Hematopoietic multipotent progenitor cell treated with erythropoietin and hydrocortisone succinate and interleukin-3 and kit ligand, for 4 days (in vitro differentiated cells): ENCODE results near the gene AGAP1.
"Not testable (repeated sequence)": the region's sequence is repeated elsewhere in the genome, so short reads cannot be mapped to it uniquely, and the experiment has no call there.

ENCODE experiments used
- DNase-seq: peaks from one replicate; pipeline ENCODE4 v3.0.0-alpha.2; 2015

The AGAP1 gene

DNA sequence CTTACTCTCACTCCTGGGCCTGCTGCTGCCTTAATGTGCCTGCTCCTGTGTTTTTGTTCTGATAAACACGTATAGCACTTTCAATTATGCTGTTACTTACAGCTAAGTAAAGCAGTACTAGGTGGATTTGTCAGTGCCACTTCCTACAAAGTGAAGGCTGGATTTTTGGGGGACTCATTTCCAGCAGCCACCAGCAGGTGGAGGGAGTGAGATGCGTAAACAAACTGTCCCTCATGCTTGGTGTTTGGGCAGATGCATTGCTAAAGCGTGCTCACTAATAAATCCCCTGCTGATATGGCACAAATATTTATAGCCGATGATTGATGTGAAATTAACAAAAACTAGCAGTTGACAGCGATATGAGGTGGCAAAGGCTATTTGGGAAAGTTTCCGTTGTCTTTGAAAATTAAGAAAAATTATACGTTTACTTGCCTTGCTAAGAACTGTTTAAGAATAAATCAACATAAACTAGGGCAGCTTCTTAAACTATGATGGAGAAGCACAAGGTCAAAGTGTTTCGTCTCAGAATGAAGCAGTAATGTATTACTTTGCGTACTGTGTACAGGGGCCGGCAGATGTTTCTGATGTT, 101.7 kb downstream of the AGAP1 start:
- peak; percentile 79 for DNase-seq

DNA sequence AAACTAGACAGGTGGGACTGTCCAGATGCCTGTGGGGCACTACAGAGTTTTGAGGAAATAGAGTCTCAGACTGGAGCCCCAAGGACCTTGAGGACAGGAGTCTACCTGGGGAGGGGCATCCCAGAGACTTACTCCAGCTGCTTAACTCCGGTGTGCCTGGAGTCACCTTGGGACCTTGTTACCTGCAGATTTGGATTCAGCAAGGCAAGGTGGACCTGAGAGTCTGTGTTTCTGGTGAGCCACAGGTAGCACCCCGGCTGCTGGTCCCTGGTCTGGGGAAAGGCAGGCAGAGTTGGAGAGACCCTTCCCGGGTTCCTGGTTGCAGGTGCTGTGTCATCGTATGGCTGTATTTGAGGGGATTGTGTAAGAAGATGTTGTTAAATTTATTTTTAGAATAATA, 102.4 kb downstream of the AGAP1 start:
- DNase-seq: no peak

DNA sequence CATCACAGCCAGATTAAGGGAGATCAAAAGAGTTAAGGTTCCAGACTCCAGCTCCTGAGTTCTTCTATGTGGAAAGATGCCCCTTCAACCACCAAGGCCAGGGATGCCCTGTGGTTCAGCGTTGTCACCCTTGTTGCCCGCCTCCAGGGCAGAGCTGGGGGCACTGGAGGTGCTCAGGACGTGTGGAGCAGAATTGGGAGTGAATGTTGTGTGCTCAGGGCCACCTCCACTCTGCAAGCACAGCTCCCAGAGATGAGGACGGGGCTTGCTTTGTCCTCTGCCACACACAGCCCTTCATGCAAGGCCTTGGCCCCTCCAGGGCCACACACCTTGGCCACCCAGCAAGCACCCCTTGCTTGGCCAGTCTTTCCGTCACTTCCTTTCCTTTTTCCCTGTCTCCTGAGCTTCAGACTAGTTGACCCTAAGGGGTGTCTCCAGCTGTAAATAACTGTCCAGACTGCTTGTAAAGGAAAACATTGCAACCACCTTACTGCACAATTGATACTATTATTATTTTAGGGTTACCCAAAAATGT, 103.3 kb downstream of the AGAP1 start:
- DNase-seq: no peak

DNA sequence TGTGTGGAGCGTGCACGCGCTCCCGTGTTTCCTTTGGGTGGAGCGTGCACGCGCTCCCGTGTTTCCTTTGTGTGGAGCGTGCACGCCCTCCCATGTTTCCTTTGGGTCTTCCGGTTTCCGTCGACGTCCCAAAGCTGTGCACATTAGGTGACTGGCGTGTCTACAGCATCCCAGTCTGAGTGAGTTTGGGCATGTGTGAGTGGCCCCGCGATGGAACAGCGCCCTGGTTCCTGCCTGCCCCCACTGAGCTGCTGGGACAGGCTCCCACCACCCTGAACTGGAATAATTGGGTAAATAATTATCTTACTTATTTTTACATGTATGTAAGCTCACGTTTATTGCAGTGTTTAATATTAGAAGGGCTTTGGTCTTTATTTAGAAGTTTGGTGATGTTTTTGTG, 104.2 kb downstream of the AGAP1 start:
- DNase-seq: no peak

DNA sequence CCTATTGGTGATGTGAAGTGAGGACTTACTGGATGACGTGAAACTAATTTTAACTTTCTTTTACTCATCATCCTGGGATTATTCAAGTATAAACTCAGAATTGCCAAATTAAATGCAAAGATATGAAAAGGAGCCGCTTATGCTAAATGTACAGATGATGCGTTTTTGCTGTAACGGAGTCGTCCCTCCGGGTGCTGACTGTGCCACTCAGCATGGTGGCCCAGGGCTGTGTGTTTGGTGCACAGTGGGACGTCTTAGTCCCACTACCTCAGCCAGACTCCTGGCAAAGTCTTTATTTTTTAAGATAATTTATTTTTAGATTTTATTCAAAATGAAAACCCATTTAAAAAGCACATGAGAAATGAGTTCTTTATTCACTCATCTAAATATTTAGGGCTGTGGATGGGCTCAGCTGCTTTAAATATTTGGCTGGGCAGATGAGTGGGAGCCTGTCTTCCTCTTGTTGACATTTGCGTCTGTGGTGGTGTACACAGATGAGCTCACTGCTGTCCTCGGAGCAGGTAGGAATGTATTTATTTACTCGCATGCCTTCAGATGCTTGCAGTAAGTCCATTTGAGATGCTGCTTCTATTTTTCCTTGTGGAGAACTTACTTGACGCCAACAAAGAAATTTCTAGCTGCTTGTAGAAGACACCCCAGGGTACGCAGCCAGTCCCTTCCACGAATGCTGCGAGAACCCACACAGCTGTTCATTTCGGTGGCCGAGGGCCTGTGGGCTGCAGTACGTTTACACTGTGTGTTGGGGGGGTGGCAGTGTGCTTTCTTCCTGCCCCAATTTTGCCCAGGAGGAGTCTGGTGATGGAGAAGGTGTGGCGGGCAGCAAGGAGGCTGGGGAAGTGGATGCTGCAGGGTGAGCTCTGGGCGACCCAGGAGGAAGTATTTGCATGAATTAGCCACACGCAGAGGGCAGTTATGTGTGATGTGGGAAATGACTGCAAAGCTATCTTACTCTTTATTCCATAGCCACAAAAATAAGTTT, 105.0 kb downstream of the AGAP1 start:
- DNase-seq: no peak

DNA sequence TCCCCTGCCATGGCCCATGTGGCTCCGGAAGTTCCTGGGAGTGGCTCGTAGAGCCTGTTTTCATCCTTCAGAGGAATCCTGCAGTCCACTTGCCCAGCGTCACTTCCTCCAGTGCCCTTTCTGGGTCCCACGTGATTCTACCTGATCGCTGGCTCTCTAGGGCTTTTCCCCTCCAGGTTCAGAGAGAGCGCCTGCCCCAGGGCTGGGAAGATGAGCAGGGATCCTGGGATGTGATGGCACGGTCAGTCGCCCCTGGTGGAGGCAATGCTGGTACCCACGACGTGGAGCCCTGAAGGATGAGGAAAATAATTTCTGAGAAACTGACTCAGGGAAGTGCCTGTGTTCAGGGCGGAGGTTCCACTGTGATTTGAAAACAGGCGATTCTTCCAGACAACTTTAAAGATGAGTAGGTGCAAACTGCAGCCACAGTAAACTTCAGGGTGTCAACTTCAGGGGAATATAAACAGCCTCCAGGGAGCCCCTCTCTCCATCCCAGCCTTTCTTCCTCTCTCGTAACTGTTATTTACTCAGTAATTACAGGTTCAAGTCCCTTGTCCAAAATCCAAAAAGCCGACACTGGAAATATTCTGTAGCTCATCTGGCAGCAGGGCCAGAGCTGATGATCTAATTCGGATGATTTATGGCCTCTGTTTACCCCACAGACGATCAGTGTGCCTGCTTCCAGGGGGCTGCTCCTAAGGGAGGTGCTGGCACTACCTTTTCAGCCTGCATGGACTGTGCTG, 105.9 kb downstream of the AGAP1 start:
- DNase-seq: no peak

DNA sequence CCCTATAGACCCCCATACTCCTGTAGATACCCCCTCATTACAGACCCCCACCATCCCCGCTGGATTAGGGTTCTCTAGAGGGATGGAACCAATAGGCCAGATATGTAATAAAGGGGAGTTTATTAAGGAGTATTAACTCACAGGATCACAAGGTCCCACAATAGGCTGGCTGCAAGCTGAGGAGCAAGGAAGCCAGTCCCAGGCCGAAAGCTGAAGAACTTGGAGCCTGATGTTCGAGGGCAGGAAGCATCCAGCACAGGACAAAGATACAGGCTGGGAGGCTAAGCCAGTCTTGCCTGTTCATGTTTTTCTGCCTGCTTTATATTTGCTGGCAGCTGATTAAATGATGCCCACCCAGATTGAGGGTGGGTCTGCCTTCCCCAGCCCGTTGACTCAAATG, 106.6 kb downstream of the AGAP1 start:
- no peak for DNase-seq

DNA sequence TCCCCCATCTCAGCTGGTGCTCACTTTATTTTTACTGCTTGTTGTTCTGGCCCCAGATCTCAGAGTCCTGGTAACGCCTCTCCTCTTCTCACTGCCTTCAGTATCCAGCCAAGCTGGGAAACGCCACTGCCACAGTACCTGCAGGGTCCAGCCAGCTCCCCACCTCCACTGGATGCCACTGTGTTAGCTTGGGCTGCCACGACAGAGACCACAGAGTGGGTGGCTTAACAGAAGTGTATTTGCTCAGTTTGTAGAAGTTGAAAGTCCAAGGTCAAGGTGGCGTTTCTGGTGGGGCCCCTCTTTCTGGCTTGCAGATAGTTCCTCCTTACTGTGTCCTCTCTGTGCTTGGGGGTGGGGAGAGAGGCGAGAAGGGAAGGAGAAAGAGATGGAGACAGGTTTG, 107.1 kb downstream of the AGAP1 start:
- no peak for DNase-seq

DNA sequence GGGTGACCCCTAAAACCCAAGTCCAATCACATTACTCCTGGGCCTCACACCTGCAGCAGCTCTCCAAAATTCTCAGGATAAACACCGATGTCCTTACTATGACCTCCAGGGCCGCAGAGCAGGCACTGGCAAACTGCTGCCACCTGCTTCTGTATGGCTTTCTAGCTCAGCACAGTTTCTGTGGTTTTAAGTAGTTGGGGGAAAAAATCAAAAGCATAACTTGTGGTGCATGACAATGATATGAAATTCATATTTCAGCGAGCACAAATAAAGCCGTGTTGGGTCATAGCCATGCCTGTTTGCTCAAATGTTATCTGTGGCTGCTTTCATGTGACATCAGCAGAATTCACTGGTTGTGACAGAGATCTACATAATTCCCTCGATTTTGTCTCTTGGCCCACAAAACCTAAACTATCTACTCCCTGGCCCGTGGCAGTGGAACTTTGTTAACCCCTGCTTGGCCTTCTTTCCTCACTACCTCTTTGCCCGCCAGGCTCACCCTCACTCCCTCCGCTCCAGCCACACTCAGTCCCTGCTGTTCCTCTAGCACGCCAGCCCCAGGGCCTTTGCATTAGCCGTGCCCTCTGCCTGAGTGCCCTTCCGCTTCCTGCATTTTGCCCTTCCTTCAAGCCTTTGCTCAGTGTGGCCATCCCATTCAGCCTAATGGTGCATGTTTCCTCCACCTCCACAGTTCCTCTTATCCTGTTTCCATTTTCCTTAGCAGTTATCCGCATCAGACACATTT, 108.3 kb downstream of the AGAP1 start:
- no peak for DNase-seq

DNA sequence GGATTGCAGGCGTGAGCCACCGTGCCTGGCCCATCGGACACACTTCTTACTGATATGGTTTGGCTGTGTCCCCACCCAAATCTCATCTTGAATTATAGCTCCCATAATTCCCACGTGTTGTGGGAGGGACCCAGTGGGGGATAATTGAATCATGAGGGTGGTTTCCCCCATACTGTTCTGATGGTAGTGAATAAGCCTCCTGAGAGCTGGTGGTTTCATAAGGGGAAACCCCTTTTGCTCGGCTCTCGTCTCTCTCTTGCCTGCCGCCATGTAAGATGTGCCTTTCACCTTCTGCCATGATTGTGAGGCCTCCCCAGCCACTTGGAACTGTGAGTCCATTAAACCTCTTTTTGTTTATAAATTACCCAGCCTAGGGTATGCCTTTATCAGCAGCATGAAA, 109.1 kb downstream of the AGAP1 start:
- not testable (repeated sequence) for DNase-seq

DNA sequence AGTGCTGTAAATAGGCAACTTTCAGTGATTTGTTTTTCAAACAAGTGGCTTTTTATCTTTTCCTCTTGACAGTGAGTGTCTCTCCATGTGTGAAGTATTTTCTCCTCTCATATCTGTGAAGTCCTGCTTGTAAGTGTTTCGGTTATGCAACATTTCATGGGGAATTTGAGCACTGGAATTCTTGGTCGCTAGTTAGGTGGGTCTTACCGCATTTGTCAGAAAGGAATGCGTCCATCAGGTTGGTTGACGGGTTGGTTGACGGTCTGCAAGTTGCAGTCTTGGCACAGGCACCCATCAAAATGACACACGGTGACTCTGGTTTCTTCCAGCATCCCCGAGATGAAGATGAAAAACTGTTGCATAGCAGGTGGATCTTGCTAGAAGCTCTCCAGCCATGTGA, 109.8 kb downstream of the AGAP1 start:
- DNase-seq: no peak

DNA sequence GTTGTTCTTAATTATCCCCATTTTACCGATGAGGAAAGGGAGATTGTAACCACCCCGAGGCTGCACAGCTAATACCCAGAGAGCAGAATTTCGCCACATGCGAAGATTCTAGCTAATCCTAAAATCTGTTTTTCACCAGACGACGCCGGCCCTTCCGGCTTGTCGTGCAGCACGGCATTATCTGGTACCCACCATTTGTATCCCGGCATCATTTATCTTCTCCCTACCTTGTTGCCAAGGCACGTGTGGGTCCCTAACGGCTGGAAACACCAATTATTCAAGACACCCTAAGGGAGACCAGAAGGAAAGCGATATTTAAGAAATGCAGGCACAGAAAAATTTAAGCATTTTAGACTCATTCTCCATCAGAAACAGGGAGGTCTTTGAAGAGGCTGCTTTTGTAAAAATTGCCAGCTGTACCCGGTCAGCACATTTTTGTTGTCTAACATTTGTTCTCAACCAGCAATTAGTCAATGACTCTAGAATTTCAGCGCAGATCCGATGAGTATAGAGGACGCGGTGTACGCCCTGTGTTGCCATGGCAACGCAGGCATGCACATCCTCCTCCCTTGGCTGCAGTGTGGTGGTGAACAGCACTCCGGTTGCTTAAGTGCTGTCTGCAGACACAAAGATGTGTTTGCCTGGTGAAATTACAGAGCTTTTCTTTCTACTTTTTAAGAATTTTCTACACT, 111.6 kb downstream of the AGAP1 start:
- peak; percentile 31 for DNase-seq

DNA sequence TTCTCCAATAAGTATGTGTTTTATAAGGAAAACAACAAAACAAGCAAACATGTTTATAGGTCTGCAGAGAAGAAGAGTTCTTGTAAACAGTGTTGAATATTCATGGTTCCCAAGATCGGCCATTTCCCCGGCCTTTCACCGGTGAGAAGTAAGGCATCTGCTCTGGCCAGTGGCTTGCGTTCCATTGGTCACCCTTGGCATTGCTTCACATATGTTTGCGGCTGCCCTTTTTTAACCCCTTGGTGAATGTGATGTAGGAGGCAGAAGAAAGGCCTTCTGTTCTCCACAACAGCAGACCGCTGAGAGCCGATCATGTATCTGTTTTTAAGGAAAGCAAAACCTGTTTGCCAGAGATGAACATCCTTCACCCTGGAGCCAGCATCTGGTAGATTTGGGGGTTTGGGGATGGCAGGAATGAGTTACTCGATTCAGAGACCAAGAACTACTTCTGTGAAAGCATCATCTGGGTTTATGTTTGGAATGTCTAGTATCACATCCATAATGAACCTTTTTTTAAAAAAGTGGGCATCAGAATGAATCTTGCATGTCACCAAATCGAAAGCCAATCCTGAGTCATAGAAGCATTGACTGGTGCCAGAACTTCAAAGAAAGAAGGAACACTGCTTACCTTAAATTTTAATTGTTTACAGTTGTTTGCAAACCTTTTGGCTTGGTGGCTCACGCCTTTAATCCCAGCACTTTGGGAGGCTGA, 112.3 kb downstream of the AGAP1 start:
- DNase-seq: no peak

DNA sequence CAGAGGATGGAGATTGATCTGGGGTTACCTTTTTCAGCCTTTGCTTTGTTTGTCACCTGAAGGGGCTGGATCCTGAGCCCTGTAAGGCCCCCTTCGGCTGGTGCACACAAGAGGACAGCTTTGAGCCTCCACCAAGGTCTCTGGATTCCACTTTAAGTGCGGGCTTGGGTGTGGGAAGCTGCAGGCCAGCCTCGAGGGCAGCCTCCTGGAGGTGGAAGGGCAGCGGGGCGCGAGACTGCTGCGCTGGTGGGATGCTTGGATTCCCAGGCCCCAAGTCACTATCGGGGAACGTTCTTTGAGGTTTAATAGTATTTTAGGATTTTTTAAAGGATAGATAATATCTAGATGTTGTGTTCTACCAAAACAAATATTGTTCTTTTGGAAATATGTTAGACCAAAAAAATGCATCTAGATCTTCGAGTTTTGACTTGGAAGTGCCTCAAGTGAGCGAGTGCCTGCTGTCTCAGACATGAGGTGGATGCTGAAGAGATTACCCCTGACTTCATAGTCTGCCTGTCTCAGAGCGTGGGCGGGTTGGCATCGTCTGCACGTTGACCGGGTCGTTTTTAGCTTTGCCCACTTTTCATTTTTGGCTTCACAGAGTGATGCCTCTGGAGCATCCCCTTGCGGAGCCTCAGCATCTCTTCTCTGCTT, 113.8 kb downstream of the AGAP1 start:
- DNase-seq: no peak

DNA sequence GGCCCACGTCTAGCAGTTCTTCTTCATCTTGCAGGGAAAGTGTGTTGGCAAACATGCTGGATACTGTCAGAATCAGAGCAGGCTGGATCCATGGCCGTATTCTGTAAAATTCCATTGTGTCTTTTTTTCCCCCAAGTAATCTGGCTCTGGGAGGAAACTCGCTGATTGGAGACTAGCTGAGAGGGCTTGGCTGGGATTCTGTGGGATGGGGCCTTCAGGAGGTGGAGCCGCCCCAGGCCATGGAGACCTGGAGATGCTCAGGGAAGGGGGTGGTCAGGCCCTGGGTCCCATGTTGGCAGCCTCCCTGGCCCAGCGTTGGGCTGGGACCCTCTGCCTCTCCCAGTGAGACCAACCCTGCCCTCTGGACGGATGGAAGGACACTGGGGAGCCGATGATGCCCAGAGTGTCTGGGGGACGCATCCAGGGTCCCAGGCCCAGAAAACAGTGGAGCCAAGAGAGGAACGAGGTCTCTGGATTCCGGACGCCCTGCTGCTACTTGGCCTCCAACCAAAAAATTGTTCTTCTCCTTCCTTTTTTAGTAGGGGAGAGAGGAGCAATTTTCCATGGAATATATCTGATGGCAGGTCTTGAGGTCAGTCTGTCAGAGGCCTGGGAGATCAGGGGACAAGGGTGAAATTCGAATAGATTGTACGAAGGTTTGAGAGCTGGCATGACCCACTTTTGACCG, 114.5 kb downstream of the AGAP1 start:
- no peak for DNase-seq

DNA sequence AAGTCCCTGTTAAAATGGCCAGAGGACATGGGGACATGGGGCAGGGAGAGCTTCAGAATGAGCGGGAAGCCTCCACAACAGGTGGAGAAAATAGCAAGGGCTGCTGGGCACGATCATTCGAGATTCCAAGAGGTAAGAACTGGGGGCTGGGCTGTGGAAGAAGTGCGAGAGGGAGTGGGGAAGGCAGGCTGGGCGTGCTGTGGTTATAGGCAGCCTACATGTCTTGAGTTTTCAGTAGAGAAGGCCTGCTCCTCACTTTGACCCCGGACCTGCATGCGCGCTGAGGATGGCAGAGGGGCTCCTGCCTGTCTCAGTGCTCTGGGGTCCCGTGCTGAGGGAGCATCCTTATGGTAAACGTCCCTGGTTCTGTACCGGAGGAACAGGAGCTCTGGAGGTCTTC, 115.5 kb downstream of the AGAP1 start:
- no peak for DNase-seq

DNA sequence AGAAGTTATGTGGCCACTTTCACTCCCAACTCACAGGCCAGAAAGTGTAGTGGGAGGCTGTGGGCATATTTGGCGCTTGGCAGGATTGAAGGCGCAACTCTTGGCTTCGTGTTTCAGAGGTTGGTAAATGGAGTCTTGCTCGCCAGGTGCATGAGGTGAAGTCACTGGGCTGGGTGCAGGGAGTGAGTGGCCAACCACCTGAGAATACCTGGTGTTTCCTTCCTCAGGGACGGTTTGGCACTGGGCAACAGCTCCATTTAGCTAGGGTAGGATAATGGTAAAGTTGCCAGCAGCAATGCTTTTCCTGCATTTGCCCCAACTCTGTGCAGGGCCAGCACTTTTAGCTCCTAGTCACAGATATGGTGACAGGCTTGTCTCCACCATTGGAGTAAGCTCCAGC, 115.9 kb downstream of the AGAP1 start:
- DNase-seq: no peak

DNA sequence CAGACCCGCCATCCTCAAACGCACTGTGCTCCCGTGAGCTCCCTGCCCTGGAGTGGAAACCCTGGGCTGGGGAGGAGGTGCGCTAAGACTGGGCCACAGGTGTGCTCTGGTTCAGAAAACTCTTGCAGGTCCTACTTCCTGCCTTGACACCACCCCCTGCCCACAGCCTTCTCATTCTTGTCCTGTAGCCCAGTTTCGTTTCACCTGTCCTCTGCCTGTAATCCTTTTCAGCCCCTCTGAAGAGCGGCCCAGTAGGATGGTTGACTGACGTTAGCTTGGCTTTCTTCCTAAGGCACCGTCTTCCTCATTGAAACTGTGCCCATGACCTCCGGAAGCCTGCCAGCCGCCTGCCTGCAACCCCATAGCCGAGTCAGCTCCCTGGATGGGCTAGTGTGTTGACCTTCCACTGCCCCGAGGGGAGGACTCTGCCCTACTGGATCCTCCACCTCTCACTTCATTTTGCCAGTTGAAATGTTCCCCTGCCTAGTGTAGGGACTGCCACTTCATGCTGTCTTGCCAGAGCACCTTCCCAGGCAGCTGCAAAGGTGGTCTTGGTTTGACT, 116.9 kb downstream of the AGAP1 start:
- no peak for DNase-seq

DNA sequence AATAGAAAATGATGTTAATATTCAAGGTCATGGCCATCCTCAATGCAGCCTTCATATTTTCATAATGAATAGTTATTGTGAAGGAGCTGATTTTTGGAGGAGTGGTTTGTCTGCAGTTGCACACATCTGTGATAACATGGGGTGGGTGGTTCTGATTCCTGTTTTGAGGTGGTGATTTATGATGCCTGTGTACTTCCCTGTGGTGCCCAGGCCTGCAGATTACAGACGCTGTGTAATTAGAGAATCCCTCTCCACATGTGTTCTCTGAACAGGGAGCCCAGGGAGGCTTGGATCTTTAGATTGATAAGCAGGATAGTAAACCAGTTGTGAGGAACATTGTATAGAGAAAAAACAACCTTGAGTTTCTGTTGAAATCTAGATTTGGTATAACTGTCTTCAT, 117.5 kb downstream of the AGAP1 start:
- no peak for DNase-seq

DNA sequence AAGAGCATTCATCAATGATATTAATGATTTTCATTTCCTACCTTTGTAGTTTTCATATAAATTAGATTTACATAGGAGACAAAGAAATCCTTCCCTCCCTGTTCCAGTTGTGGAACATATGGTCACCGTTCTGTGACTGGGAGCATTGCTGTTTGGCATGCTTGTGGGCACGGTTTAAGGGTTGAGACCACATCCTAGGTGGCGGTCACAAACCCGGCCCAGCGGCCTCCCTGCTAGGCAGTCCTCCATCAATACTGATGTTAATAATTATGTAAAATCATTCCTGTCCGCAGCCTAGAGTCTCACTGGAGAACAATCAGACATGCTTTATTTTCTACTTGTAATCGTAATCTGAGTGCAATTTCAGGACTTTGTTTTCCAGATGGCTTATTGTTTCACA, 117.9 kb downstream of the AGAP1 start:
- DNase-seq: no peak
